Common myeloid progenitor, CD34-positive (primary cell): ENCODE measurements around the gene PDSS1.

Source experiments
- CTCF ChIA-PET: fragments of 350-600 bp; sonication (Branson Sonifier 250); formaldehyde crosslinking; loops from one replicate; lab custom pipeline; 2021; ENCODE audit warnings: antibody characterized with exemption; lab: Charles Lee
- POLR2A ChIA-PET: fragments of 350-600 bp; sonication (Branson Sonifier 250); formaldehyde crosslinking; loops from one replicate; lab custom pipeline; 2021; ENCODE audit warnings: antibody characterized with exemption; lab: Charles Lee
- DNase-seq, 3 donors: peaks; one replicate each; pipeline versions ENCODE4 v3.0.0 to v3.0.0-alpha.2; 2013
- H3K27ac ChIP-seq, 2 experiments: 1 replicate in 1 of 2; 2 replicates in 1 of 2; pipeline ENCODE4 v1.7.0; 2013; ENCODE audit warnings: inconsistent platforms in 2 of 2, low read length in 2 of 2, mild to moderate bottlenecking in 2 of 2, low read depth in 1 of 2, moderate library complexity in 1 of 2; ENCODE audit not compliant: severe bottlenecking in 2 of 2, insufficient read depth in 1 of 2, poor library complexity in 1 of 2
- H3K27me3 ChIP-seq, 5 experiments: replicated peaks in 2 of 5; 1 replicate in 3 of 5; 2 replicates in 2 of 5; pipeline versions ENCODE4 v1.6.1 to v1.7.0; 2013; ENCODE audit warnings: low read length in 4 of 5, mild to moderate bottlenecking in 2 of 5, moderate library complexity in 2 of 5, inconsistent platforms in 1 of 5; ENCODE audit not compliant: insufficient read depth in 5 of 5, control insufficient read depth in 4 of 5
- H3K36me3 ChIP-seq, 4 experiments: 1 replicate in 2 of 4; 2 replicates in 2 of 4; pipeline versions ENCODE4 v1.6.1 to v1.7.0; 2013; ENCODE audit warnings: low read length in 3 of 4, control low read depth in 1 of 4, mild to moderate bottlenecking in 1 of 4; ENCODE audit not compliant: control insufficient read depth in 4 of 4, insufficient read depth in 4 of 4
- H3K4me1 ChIP-seq, 4 experiments: 1 replicate in 3 of 4; 2 replicates in 1 of 4; pipeline versions ENCODE4 v1.6.1 to v1.7.1; 2013; ENCODE audit warnings: low read length in 3 of 4, mild to moderate bottlenecking in 3 of 4, control low read depth in 1 of 4, inconsistent platforms in 1 of 4, moderate library complexity in 1 of 4; ENCODE audit not compliant: control insufficient read depth in 4 of 4, insufficient read depth in 4 of 4; ENCODE audit errors: control extremely low read depth in 1 of 4
- H3K4me3 ChIP-seq, 7 experiments: 1 replicate in 4 of 7; 2 replicates in 3 of 7; pipeline versions ENCODE4 v1.5.1 to v1.7.0; 2013; ENCODE audit warnings: mild to moderate bottlenecking in 7 of 7, low read length in 6 of 7, moderate library complexity in 6 of 7, inconsistent platforms in 2 of 7, low read depth in 2 of 7, control low read depth in 1 of 7; ENCODE audit not compliant: insufficient read depth in 4 of 7, control insufficient read depth in 1 of 7; ENCODE audit errors: extremely low read depth in 1 of 7
- H3K9me3 ChIP-seq, 5 experiments: 1 replicate in 4 of 5; 2 replicates in 1 of 5; pipeline versions ENCODE4 v1.6.1 to v1.7.1; 2013; ENCODE audit warnings: low read length in 4 of 5, mild to moderate bottlenecking in 2 of 5, inconsistent platforms in 1 of 5, low read depth in 1 of 5, moderate library complexity in 1 of 5; ENCODE audit not compliant: control insufficient read depth in 4 of 5, insufficient read depth in 2 of 5; ENCODE audit errors: control extremely low read depth in 1 of 5
- WGBS: methylation state at CpG from one replicate; pipeline ENCODE4 v1.1.5; 2013; ENCODE audit not compliant: insufficient coverage; 5-methylcytosine and 5-hydroxymethylcytosine counted together

PDSS1 gene

DNA sequence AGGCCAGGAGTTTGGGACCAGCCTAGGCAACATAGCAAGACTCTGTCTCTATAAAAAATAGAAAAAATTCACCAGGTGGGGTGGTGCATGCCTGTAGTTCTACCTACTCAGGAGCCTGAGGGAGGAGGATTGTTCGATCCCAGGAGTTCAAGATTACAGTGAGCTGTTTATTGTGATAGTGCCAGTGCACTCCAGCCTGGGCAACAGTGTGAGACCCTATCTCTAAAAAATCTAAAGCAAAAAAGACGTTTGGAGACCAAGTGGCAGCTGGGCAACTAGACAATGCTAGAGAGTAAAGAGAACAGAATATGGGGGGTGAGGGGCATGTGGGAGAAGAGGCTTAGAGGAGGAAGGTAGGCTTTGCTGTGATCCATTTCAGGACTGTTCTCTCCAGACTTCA, 1.4 kb downstream of the PDSS1 start:
- ChIA-PET POLR2A (no interaction called here), CTCF (no interaction called here)
- peaks cover 0 to 5% (median 0%) of the 10 kb centered on the region in 5 experiments for H3K27me3 ChIP-seq
- DNase-seq = no peak
- no peaks in the 10 kb centered on the region for H3K9me3 ChIP-seq
- no peak overlapping the region for H3K27ac ChIP-seq
- H3K4me3 ChIP-seq = peak overlapping the region in 2 of 7 experiments; percentile 88 to 96
- peaks cover 0 to 12% (median 0%) of the 10 kb centered on the region in 4 experiments for H3K36me3 ChIP-seq
- H3K4me1 ChIP-seq = peaks cover 6 to 20% (median 14%) of the 10 kb centered on the region in 4 experiments
- 91% methylated on average over 1 of the region's 2 CpGs for WGBS

DNA sequence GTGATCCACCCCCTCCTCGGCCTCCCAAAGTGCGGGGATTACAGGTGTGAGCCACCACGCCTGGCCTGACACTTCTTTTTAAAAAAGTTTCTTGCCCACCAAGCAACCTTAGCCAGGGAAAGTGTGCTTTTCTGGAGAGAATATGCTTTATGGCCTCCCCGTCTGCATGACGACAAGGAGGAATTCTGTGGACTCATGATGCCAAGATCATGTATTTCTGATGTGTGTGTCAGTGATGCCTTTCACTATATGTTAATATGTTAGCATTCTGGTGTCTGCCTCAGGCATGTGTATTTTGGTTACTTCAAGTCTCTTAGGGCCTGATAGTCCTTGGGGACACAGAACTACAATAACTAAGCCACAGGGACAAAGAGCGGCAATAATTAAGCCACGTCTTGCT, 2.1 kb downstream of the PDSS1 start:
- Histone ChIP-seq H3K27ac (no peak overlapping the region), H3K9me3 (no peaks in the 10 kb centered on the region), H3K27me3 (no peaks in the 10 kb centered on the region), H3K36me3 (peaks cover 0 to 12% (median 0%) of the 10 kb centered on the region in 4 experiments), H3K4me3 (no peak overlapping the region), H3K4me1 (peaks cover 6 to 20% (median 14%) of the 10 kb centered on the region in 4 experiments)
- POLR2A ChIA-PET = no interaction called here
- no peak for DNase-seq
- 96% methylated on average over 4 of the region's 7 CpGs for WGBS
- CTCF ChIA-PET = no interaction called here

DNA sequence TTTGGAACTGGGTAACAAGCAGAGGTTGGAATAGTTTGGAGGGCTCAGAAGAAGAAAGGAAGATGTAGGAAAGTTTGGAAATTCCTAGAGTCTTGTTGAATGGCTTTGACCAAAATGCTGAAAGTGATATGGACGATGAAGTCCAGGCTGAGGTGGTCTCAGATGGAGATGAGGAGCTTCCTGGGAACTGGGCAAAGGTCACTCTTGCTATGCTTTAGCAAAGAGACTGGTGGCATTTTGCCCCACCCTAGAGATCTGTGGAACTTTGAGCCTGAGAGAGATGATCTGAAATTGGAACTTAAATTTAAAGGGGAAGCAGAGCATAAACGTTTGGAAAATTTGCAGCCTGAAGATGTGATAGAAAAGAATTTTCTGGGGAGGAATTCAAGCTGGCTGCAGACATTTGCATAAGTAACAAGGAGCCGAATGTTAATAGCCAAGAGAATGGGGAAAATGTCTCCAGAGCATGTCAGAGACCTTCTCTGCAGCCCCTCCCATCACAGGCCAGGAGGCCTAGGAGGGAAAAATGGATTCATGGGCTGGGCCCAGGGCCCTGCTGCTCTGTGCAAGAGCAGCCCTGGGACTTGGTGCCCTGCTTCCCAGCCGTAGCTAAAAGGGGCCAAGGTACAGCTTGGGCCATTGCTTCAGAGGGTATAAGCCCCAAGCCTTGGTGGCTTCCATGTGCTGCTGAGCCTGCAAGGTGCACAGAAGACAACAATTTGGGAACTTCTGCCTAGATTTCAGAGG, 3.6 kb downstream of the PDSS1 start:
- Histone ChIP-seq H3K4me1 (peaks cover 6 to 21% (median 14%) of the 10 kb centered on the region in 4 experiments), H3K27ac (no peak overlapping the region), H3K4me3 (no peak overlapping the region), H3K27me3 (no peaks in the 10 kb centered on the region), H3K9me3 (no peaks in the 10 kb centered on the region), H3K36me3 (peaks cover 0 to 22% (median 4%) of the 10 kb centered on the region in 4 experiments)
- no peak for DNase-seq
- ChIA-PET POLR2A (no interaction called here), CTCF (no interaction called here)
- 78% methylated on average over 4 of the region's 4 CpGs for WGBS

DNA sequence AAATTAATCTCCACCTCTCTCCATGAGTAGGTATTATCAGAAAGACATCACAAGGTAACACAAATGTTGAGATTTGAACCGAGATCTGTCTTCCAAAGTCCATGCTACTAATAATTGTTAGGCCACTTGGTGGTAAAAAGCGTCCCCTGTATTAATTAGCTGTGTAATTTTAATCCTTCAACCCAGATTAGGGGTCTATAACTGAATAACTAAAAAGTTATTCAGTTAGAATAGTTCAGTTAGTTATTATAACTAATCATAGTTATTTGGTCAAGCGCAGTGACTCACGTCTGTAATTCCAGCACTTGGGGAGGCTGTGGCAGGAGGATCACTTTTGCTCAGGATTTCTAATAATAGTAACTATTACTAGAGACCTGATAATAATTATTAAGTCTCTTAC, 5.6 kb downstream of the PDSS1 start:
- ChIA-PET CTCF (no interaction called here), POLR2A (no interaction called here)
- H3K27me3 ChIP-seq = no peaks in the 10 kb centered on the region
- no peak overlapping the region for H3K27ac ChIP-seq
- H3K4me1 ChIP-seq = peaks cover 5 to 15% (median 8%) of the 10 kb centered on the region in 4 experiments
- H3K9me3 ChIP-seq = no peaks in the 10 kb centered on the region
- no CpG with 5 or more reads among the region's 4 CpGs for WGBS
- no peak for DNase-seq
- peaks cover 0 to 42% (median 11%) of the 10 kb centered on the region in 4 experiments for H3K36me3 ChIP-seq
- H3K4me3 ChIP-seq = no peak overlapping the region

DNA sequence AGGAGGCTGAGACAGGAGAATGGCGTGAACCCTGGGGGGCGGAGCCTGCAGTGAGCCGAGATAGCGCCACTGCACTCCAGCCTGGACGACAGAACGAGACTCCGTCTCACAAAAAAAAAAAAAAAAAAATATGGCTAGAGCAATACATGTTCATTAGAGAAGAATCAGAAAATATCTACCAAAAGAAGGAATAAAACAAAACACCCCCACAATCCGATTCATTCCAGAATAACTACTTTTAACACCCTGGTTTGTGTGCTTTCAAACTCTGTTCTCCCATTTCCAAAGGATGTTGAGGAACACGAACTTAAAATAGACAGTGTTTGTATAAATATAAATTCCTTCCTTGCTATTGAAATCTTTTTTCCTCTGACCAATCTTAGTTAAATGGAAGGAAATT, 6.5 kb downstream of the PDSS1 start:
- Histone ChIP-seq H3K9me3 (no peaks in the 10 kb centered on the region), H3K4me1 (peaks cover 0 to 6% (median under 1%) of the 10 kb centered on the region in 4 experiments), H3K4me3 (no peak overlapping the region), H3K27ac (no peak overlapping the region), H3K36me3 (peaks cover 0 to 51% (median 13%) of the 10 kb centered on the region in 4 experiments), H3K27me3 (no peaks in the 10 kb centered on the region)
- no peak for DNase-seq
- POLR2A ChIA-PET = no interaction called here
- no CpG with 5 or more reads among the region's 9 CpGs for WGBS
- CTCF ChIA-PET = no interaction called here

DNA sequence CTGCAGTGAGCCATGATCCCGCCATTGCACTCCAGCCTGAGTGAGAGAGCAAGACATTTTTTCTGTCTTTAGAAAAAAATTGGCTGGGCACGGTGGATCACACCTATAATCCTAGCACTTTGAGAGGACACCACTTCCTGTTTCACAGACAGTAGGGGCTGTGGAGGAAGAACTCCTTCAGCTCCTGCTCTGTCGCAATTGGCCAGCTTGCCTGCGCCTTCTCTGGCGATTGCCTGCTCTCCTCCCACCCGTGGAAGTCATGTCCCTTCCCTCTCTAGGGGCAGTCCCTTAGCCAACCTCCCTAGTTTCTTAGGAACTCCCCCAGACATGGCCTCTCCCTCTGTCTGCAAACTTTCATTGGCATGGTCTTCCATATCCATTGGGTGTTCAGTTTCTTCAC, 8.7 kb downstream of the PDSS1 start:
- H3K36me3 ChIP-seq = peaks cover 0 to 64% (median 14%) of the 10 kb centered on the region in 4 experiments
- H3K27ac ChIP-seq = no peak overlapping the region
- peaks cover 0 to 3% (median 0%) of the 10 kb centered on the region in 4 experiments for H3K4me1 ChIP-seq
- DNase-seq = no peak
- H3K27me3 ChIP-seq = no peaks in the 10 kb centered on the region
- no peaks in the 10 kb centered on the region for H3K9me3 ChIP-seq
- CTCF ChIA-PET = interaction anchor here (2.0 to 2.1 kb wide), 2 partner anchors 20 to 175 kb away, joined by 5 to 9 read pairs; no protein-coding TSS in a partner anchor
- no peak overlapping the region for H3K4me3 ChIP-seq
- WGBS = 94% methylated on average over 6 of the region's 6 CpGs
- POLR2A ChIA-PET = interaction anchor here (1.0 kb wide), 1 partner anchor 9 kb away, joined by 3 read pairs; no protein-coding TSS in a partner anchor

DNA sequence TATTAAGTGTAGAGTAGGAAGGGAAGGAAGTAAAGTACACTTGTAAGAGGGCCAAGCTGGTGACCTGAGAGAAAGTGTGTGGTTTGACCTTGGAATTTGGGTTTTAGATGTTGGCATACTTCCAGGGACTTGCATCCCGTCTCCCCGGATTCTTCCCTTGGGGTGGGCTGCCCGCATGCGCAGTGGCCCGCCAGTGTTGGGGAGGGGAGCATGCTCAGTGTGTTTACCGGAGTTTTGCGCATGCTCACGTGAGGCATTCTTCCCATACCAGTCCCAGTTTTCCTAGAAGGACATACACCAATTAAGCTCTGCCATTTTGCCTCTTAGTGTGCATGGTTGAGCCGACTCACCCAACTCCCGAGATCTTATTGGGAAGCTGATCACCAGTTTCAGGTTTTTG, 9.4 kb downstream of the PDSS1 start:
- Histone ChIP-seq H3K4me3 (no peak overlapping the region), H3K27ac (no peak overlapping the region), H3K4me1 (peaks cover 0 to 3% (median 0%) of the 10 kb centered on the region in 4 experiments), H3K36me3 (peaks cover 0 to 64% (median 14%) of the 10 kb centered on the region in 4 experiments), H3K27me3 (no peaks in the 10 kb centered on the region), H3K9me3 (no peaks in the 10 kb centered on the region)
- no peak for DNase-seq
- POLR2A ChIA-PET = interaction anchor here (1.0 kb wide), 1 partner anchor 10 kb away, joined by 3 read pairs; no protein-coding TSS in a partner anchor
- CTCF ChIA-PET = interaction anchor here (1.0 to 2.0 kb wide), 3 partner anchors 19 to 174 kb away, joined by 3 to 10 read pairs (median 9); no protein-coding TSS in a partner anchor
- WGBS = 100% methylated on average over 5 of the region's 10 CpGs
